ENCODE measurements around the gene SPTSSA.

- TF ChIP-seq CTCF (IDR thresholded peaks at IDR 0.05) (no peak), EP300 (IDR thresholded peaks at IDR 0.05) (no peak)
These were observed 26.5 kb upstream of the SPTSSA start for GRCh38 chr14:34488528-34488927.

Measured in sigmoid colon (tissue), 4 donors.